Fibroblast of pulmonary artery (primary cell): Measurements from ENCODE around the gene PEX11B.

Experiments used
- DNase-seq: peaks from one replicate; pipeline ENCODE4 v3.0.0-alpha.2; 2010; ENCODE audit warnings: low read depth
- H3K4me3 ChIP-seq: replicated peaks from 2 replicates; pipeline ENCODE4 v1.5.1; 2011; ENCODE audit warnings: low read depth, mild to moderate bottlenecking, control low read depth, low read length, moderate library complexity
- TF ChIP-seq, protein P1 (sequence below): IDR thresholded peaks from 2 replicates; pipeline ENCODE4 v1.5.1; 2011; ENCODE audit warnings: mild to moderate bottlenecking, control low read depth, low read length, inconsistent platforms; ENCODE audit errors: missing control alignments

The PEX11B gene

DNA sequence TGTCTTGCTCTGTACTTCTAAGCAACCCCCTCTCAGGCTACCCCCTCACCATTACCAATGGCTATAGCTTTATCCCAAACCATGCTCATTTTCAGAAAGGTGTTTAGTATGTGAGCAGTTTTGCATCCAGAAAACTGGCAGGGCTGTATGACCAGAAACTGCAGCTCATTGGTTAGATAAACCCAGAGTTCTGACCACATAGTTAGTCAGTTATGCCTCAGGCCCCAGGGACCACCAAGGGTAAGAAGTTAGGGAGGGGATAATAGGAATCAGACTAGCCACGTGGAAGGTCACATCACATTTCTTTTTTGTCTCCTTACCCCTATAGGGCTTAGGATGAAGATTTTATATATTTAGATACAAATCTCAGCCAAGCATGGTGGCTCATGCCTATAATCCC, 9.9 kb downstream of the PEX11B start:
- DNase-seq: no peak
- TF ChIP-seq, protein P1, sequence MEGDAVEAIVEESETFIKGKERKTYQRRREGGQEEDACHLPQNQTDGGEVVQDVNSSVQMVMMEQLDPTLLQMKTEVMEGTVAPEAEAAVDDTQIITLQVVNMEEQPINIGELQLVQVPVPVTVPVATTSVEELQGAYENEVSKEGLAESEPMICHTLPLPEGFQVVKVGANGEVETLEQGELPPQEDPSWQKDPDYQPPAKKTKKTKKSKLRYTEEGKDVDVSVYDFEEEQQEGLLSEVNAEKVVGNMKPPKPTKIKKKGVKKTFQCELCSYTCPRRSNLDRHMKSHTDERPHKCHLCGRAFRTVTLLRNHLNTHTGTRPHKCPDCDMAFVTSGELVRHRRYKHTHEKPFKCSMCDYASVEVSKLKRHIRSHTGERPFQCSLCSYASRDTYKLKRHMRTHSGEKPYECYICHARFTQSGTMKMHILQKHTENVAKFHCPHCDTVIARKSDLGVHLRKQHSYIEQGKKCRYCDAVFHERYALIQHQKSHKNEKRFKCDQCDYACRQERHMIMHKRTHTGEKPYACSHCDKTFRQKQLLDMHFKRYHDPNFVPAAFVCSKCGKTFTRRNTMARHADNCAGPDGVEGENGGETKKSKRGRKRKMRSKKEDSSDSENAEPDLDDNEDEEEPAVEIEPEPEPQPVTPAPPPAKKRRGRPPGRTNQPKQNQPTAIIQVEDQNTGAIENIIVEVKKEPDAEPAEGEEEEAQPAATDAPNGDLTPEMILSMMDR: no peak
- peak overlapping the region; percentile 28 for H3K4me3 ChIP-seq

DNA sequence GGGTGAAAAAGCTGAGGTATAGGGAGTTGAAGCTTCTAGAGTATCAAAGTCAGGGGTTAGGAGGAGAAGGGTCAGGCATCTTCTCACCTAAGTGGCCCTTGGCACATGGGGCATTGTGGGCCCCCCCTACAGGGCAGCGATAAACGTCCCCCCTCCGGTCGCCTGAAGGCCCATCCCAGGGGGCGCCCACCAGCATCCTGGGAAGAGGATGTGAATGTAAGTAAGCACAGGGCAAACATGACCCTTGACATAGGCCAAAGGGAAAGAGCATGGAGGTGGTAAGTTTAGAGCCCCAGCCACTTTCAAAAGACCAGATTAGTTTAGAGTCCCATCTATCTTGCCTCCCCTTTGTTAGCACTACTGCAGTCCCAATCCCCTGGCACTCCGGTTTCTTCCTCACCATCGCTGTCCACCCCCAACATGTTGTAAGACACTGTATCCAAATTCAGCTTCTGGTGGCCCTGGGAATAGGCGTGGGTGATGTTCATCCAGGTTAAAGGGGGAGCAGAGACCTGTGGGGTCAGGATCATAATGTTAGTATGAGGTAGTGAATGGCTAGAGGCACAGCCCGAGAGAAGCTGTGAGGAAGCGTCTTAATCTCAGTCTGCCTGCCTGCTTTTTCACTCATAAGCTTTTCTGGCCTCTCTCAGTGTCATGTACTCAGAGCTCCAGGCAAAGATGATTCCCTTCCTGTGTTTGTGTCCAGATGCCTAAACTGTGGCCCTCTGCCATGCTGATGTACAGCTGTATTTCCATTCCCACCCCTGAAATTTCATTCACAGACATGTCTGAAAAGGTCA, 11.4 kb downstream of the PEX11B start:
- no peak overlapping the region for H3K4me3 ChIP-seq
- DNase-seq: peak; percentile 52
- TF ChIP-seq, protein P1: no peak

DNA sequence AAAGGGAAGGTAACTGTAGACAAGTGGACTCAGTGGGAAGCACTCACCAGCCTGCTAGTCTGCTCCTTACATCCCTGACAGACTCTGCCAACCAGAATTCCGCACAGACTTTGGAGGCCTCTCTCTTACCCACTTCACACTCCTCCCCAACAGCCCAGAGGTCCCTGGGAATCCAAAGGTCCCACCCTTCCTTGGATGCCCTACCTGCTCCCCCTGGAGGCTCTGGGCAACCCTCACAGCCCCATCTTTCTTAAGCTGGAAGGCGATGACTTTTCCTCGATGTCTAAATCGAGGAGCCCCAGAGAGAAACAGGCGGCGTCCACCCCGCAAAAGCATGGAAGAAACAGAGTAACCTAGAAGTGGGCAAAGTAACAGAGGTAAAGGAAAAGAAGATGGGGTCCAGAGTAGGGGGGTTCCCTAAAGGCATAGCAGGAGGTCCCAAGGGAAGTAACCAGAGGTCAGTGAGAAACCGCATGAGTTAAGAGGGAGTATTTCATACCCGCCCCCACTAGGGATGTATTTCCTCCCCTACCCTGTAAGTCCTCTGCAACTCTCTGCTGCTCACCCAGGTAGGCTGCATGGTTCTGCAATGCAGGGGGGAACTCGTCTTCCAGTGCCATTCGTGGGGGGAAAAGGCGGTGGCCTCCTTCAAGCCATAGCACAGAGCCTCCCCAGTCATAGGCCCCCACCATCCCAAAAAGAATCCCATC, 17.1 kb downstream of the PEX11B start:
- TF ChIP-seq, protein P1: no peak
- no peak for DNase-seq

DNA sequence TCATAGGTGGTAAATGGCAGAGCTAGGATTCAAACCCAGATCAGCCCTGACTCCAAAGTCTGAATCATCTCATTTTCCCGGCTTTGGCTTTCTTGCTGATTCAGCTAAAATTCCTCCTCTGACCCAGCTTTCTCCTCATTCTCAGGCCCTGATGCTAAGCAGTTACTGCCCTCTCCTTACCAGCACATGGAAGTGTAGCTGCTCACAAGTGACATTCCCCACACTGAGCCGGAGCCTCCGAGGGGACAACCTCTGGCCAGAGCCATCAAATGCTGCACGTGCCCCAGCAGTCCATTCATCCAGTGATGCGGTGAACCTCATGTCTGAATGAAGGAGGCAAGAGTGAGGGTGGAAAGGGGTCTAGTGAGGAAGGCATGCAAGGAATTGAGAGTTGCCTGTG, 19.8 kb downstream of the PEX11B start:
- TF ChIP-seq, protein P1: no peak
- H3K4me3 ChIP-seq: no peak overlapping the region
- no peak for DNase-seq

More for the DNA sequence above, 17.1 kb downstream of the PEX11B start:
- H3K4me3 ChIP-seq: no peak overlapping the region

- DNase-seq: no peak
- H3K4me3 ChIP-seq: no peak overlapping the region
- TF ChIP-seq, protein P1: no peak
Observed at GRCh38 chr1:145897969-145898368, 20.5 kb downstream of the PEX11B start.

DNA sequence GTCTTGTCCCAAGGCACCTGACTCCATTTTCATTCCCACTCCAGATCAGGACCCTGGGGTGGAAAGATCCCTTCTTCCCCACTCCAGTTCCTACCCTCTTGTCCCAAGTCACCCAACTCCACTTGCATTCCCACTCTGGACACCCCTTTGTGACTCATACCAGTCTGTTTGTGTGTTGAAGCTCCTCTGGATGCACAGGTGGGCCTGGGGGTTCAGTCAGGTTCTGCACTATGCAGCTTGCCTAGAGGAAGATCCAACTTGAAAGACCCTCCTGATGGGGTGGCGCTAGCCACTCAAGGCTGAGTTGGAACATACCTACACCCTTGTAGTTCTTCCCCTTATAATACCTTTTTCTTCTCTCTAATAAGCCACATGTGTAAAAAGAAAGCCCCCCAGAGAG, 23.0 kb downstream of the PEX11B start:
- TF ChIP-seq, protein P1: no peak
- no peak for DNase-seq

More for the DNA sequence above, 23.0 kb downstream of the PEX11B start:
- no peak overlapping the region for H3K4me3 ChIP-seq
